ENCODE measurements around the gene MAP2. TPM values are rescaled to one million over a fixed set of nuclear protein-coding genes. Genes with fewer than 3 reads are reported as not detected.

Gene MAP2
- total RNA-seq, 2 experiments from 2014 or later: 0.16 to 0.20 TPM

DNA sequence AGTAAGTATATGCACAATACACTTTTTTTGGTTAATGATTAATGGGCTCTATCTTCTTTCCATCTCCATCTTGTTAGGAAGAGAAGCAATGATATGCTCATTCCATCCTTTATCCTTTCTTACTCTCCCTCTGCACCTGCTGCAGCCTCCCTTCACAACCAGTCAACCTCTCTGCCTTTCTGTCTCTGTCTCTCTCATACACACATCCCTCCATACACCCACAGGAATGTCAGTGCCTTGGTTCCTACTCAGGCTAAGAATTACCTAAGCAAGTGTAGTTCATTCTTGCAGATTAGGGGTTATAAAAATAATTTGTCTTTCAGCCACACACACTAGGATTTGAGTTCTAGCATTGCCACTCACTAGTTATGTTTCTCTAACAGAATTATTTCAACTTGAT is 45.6 kb downstream of the MAP2 start:
- no peaks in the 10 kb centered on the region for H3K36me3 ChIP-seq (ENCODE audit: insufficient read depth, low read length)
- H3K27me3 ChIP-seq (ENCODE audit: control insufficient read depth in 1 of 2, insufficient read depth in 2 of 2, low read length in 2 of 2): no peaks in the 10 kb centered on the region
- POLR2A ChIA-PET: no interaction called here
- ATAC-seq (ENCODE audit: poor library complexity): no peak
- Mint-ChIP-seq H3K36me3 (ENCODE audit: low read depth) (no peaks in the 10 kb centered on the region), H3K27ac (no peak overlapping the region), H3K27me3 (peaks cover 7% of the 10 kb centered on the region), H3K9me3 (no peaks in the 10 kb centered on the region), H3K4me3 (no peak overlapping the region), H3K4me1 (ENCODE audit: low read depth) (no peaks in the 10 kb centered on the region)
- intact Hi-C loops (cut with DNase I, micrococcal nuclease): no loop called here
- no peak overlapping the region for H3K27ac ChIP-seq (ENCODE audit: low read depth in 1 of 2, low read length in 2 of 2)
- DNase-seq: no peak
- CTCF ChIA-PET: no interaction called here
- TF ChIP-seq, protein P1, sequence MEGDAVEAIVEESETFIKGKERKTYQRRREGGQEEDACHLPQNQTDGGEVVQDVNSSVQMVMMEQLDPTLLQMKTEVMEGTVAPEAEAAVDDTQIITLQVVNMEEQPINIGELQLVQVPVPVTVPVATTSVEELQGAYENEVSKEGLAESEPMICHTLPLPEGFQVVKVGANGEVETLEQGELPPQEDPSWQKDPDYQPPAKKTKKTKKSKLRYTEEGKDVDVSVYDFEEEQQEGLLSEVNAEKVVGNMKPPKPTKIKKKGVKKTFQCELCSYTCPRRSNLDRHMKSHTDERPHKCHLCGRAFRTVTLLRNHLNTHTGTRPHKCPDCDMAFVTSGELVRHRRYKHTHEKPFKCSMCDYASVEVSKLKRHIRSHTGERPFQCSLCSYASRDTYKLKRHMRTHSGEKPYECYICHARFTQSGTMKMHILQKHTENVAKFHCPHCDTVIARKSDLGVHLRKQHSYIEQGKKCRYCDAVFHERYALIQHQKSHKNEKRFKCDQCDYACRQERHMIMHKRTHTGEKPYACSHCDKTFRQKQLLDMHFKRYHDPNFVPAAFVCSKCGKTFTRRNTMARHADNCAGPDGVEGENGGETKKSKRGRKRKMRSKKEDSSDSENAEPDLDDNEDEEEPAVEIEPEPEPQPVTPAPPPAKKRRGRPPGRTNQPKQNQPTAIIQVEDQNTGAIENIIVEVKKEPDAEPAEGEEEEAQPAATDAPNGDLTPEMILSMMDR (IDR thresholded peaks at IDR 0.05): no peak
- H3K9me3 ChIP-seq (ENCODE audit: control insufficient read depth in 1 of 2, insufficient read depth in 1 of 2, low read length in 2 of 2): no peaks in the 10 kb centered on the region
- H3K4me1 ChIP-seq (ENCODE audit: insufficient read depth, low read length): no peaks in the 10 kb centered on the region
- H3K4me3 ChIP-seq (ENCODE audit: low read length): no peak overlapping the region

DNA sequence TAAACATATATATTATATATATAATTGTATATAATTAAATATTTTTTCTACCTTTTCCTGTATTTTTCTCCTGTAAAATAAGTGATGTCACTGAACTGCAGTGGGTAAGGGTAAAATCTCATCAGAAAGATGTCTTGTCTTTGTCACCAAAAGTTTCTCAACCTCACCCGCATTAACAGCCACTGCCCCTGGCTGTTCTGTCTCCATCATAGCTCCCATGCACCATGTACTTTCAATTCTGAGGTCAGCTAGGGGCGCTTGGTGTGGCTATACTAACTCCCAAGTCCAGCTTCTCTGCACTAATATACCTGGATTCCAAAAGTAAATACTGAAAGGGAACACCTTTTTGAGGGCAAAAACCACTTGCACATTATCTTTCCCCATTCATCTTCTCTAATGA is 46.6 kb downstream of the MAP2 start:
- Histone ChIP-seq H3K4me1 (ENCODE audit: insufficient read depth, low read length) (no peaks in the 10 kb centered on the region), H3K27me3 (ENCODE audit: control insufficient read depth in 1 of 2, insufficient read depth in 2 of 2, low read length in 2 of 2) (no peaks in the 10 kb centered on the region), H3K9me3 (ENCODE audit: control insufficient read depth in 1 of 2, insufficient read depth in 1 of 2, low read length in 2 of 2) (no peaks in the 10 kb centered on the region), H3K36me3 (ENCODE audit: insufficient read depth, low read length) (no peaks in the 10 kb centered on the region), H3K27ac (ENCODE audit: low read depth in 1 of 2, low read length in 2 of 2) (no peak overlapping the region), H3K4me3 (ENCODE audit: low read length) (no peak overlapping the region)
- no peaks in the 10 kb centered on the region for H3K36me3 Mint-ChIP-seq (ENCODE audit: low read depth)
- H3K9me3 Mint-ChIP-seq: no peaks in the 10 kb centered on the region
- H3K27me3 Mint-ChIP-seq: peaks cover 7% of the 10 kb centered on the region
- H3K27ac Mint-ChIP-seq: no peak overlapping the region
- ATAC-seq (ENCODE audit: poor library complexity) (no peak), DNase-seq (no peak)
- ChIA-PET CTCF (no interaction called here), POLR2A (no interaction called here)
- no peak overlapping the region for H3K4me3 Mint-ChIP-seq
- intact Hi-C loops (cut with DNase I, micrococcal nuclease): no loop called here
- no peaks in the 10 kb centered on the region for H3K4me1 Mint-ChIP-seq (ENCODE audit: low read depth)
- TF ChIP-seq, protein P1 (IDR thresholded peaks at IDR 0.05): no peak

DNA sequence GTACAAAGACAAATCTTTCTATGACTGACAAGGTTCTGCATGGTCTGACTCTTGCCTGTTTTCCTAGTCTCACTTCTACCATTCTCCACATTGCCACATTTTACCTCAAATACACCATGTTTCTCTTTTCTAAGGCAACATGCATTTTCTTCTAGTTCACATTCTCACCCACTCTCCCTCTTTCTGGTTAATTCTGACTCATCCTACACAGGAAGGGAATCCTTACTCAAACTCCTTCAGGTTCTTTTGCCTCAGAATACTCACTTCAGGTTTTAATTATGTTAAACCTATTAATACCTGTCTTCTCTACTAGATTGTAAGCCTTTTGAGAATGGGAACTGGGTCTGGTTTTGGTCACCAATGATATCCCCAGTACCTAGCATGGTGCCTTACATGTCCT is 47.2 kb downstream of the MAP2 start:
- Histone ChIP-seq H3K9me3 (ENCODE audit: control insufficient read depth in 1 of 2, insufficient read depth in 1 of 2, low read length in 2 of 2) (no peaks in the 10 kb centered on the region), H3K27me3 (ENCODE audit: control insufficient read depth in 1 of 2, insufficient read depth in 2 of 2, low read length in 2 of 2) (no peaks in the 10 kb centered on the region), H3K4me3 (ENCODE audit: low read length) (no peak overlapping the region), H3K36me3 (ENCODE audit: insufficient read depth, low read length) (no peaks in the 10 kb centered on the region), H3K27ac (ENCODE audit: low read depth in 1 of 2, low read length in 2 of 2) (no peak overlapping the region), H3K4me1 (ENCODE audit: insufficient read depth, low read length) (no peaks in the 10 kb centered on the region)
- no peak overlapping the region for H3K4me3 Mint-ChIP-seq
- POLR2A ChIA-PET: no interaction called here
- CTCF ChIA-PET: no interaction called here
- no peaks in the 10 kb centered on the region for H3K9me3 Mint-ChIP-seq
- TF ChIP-seq, protein P1 (IDR thresholded peaks at IDR 0.05): no peak
- H3K27ac Mint-ChIP-seq: no peak overlapping the region
- ATAC-seq (ENCODE audit: poor library complexity) (no peak), DNase-seq (no peak)
- no peaks in the 10 kb centered on the region for H3K36me3 Mint-ChIP-seq (ENCODE audit: low read depth)
- intact Hi-C loops (cut with DNase I, micrococcal nuclease): no loop called here
- H3K27me3 Mint-ChIP-seq: peaks cover 7% of the 10 kb centered on the region
- no peaks in the 10 kb centered on the region for H3K4me1 Mint-ChIP-seq (ENCODE audit: low read depth)

Data from CD4-positive, alpha-beta T cell (primary cell).